GM21825 (cell line): ENCODE data around the gene CRTC3.
A peak's percentile ranks its signal among the peaks of the same experiment; 100 is the strongest.
"Not testable (repeated sequence)": the region's sequence is repeated elsewhere in the genome, so short reads cannot be mapped to it uniquely, and the experiment has no call there.

Source experiments
- ATAC-seq: cut with Tn5 transposase; IDR thresholded peaks from one replicate; pipeline ENCODE4 v1.9.1; 2021; ENCODE audit warnings: mild to moderate bottlenecking, moderate library complexity; ENCODE audit not compliant: unreplicated experiment

The CRTC3 gene

GRCh38 chr15:90618330-90619125, 88.8 kb downstream of the CRTC3 start:
- no peak for ATAC-seq

- no peak for ATAC-seq
Observed at GRCh38 chr15:90619468-90619867, 89.7 kb downstream of the CRTC3 start.

- ATAC-seq = no peak
Observed at GRCh38 chr15:90619939-90620338, 90.2 kb downstream of the CRTC3 start.

- ATAC-seq = peak; percentile 80
Observed at GRCh38 chr15:90620379-90621067, 90.8 kb downstream of the CRTC3 start.

- ATAC-seq = no peak
Observed at GRCh38 chr15:90623854-90624253, 94.1 kb downstream of the CRTC3 start.

GRCh38 chr15:90624278-90624981, 94.7 kb downstream of the CRTC3 start:
- ATAC-seq = no peak

GRCh38 chr15:90625037-90625436, 95.3 kb downstream of the CRTC3 start:
- no peak for ATAC-seq

- ATAC-seq = no peak
Observed at GRCh38 chr15:90629217-90629616, 99.5 kb downstream of the CRTC3 start.

- ATAC-seq = no peak
Observed at GRCh38 chr15:90633360-90633759, 103.6 kb downstream of the CRTC3 start.

- ATAC-seq = not testable (repeated sequence)
Observed at GRCh38 chr15:90636993-90637392, 107.3 kb downstream of the CRTC3 start.

GRCh38 chr15:90637693-90638092, 108.0 kb downstream of the CRTC3 start:
- no peak for ATAC-seq

GRCh38 chr15:90638201-90638691, 108.5 kb downstream of the CRTC3 start:
- ATAC-seq = no peak

- no peak for ATAC-seq
Observed at GRCh38 chr15:90638963-90639362, 109.2 kb downstream of the CRTC3 start.

GRCh38 chr15:90640862-90641261, 111.1 kb downstream of the CRTC3 start:
- ATAC-seq = no peak

- no peak for ATAC-seq
Observed at GRCh38 chr15:90641581-90642463, 112.1 kb downstream of the CRTC3 start.

- ATAC-seq = no peak
Observed at GRCh38 chr15:90642464-90643300, 113.0 kb downstream of the CRTC3 start.

- ATAC-seq = no peak
Observed at GRCh38 chr15:90643301-90643632, 113.5 kb downstream of the CRTC3 start.

GRCh38 chr15:90644526-90644925, 114.8 kb downstream of the CRTC3 start:
- no peak for ATAC-seq

GRCh38 chr15:90644952-90645725, 115.4 kb downstream of the CRTC3 start:
- no peak for ATAC-seq
